OCI-LY7 (cell line): ENCODE measurements around the gene DGKQ. TPM values are rescaled to one million over a fixed set of nuclear protein-coding genes. Genes with fewer than 3 reads are reported as not detected.
A peak's percentile ranks its signal among the peaks of the same experiment; 100 is the strongest.

Experiments
- BruUV-seq: library from RNA; stranded (reverse); fragments of 400-500 nt; replicated peaks from 2 replicates; lab custom pipeline; 2021; lab: Mats Ljungman, UMichigan
- CTCF ChIA-PET: fragments of 300-600 bp; sonication (Branson Sonifier 250); formaldehyde crosslinking; loops from one replicate; lab custom pipeline; 2022; ENCODE audit warnings: antibody characterized with exemption; ENCODE audit not compliant: unreplicated experiment; lab: Charles Lee
- POLR2A ChIA-PET: fragments of 300-600 bp; sonication (Branson Sonifier 250); formaldehyde crosslinking; loops from one replicate; lab custom pipeline; 2022; ENCODE audit warnings: antibody characterized with exemption; lab: Charles Lee
- DNase-seq: peaks from one replicate; pipeline ENCODE4 v3.0.0-alpha.2; 2015; ENCODE audit warnings: low spot score
- H2AFZ ChIP-seq: fragments of 200-600 bp; sonication (generic), shearing (Covaris generic); 2 replicates; pipeline ENCODE4 v1.6.1; 2014; ENCODE audit warnings: mild to moderate bottlenecking, antibody characterized with exemption, low read length, moderate library complexity
- H3K27ac ChIP-seq: fragments of 200-600 bp; sonication (generic); 2 replicates; pipeline ENCODE4 v1.5.1; 2014; ENCODE audit warnings: mixed run types, low read depth, mild to moderate bottlenecking, moderate library complexity, low read length, inconsistent platforms; ENCODE audit not compliant: poor library complexity, severe bottlenecking
- H3K36me3 ChIP-seq: fragments of 200-600 bp; sonication (generic); 2 replicates; pipeline ENCODE4 v1.6.1; 2014; ENCODE audit warnings: mild to moderate bottlenecking, antibody characterized with exemption, low read length, moderate library complexity, mixed read lengths; ENCODE audit not compliant: insufficient read depth
- H3K4me1 ChIP-seq: fragments of 200-600 bp; sonication (generic); 2 replicates; pipeline ENCODE4 v1.5.1; 2014; ENCODE audit warnings: mild to moderate bottlenecking, low read length; ENCODE audit not compliant: insufficient read depth, poor library complexity, severe bottlenecking
- H3K4me2 ChIP-seq: fragments of 200-600 bp; sonication (generic); 2 replicates; pipeline ENCODE4 v1.6.1; 2014; ENCODE audit warnings: mild to moderate bottlenecking, low read length
- H3K4me3 ChIP-seq: fragments of 200-600 bp; sonication (generic); 2 replicates; pipeline ENCODE4 v1.5.1; 2014; ENCODE audit warnings: mild to moderate bottlenecking, low read depth, low read length; ENCODE audit not compliant: poor library complexity, severe bottlenecking
- H3K79me2 ChIP-seq: fragments of 200-600 bp; sonication (generic); 2 replicates; pipeline ENCODE4 v1.6.1; 2016; ENCODE audit warnings: low read depth, mild to moderate bottlenecking, low read length, moderate library complexity, mixed read lengths; ENCODE audit not compliant: insufficient read depth
- H3K9me2 ChIP-seq: fragments of 200-600 bp; sonication (generic); 2 replicates; pipeline ENCODE4 v1.6.1; 2016; ENCODE audit warnings: mild to moderate bottlenecking, low read length, mixed read lengths; ENCODE audit not compliant: insufficient read depth
- H3K9me3 ChIP-seq: fragments of 200-600 bp; sonication (generic); 2 replicates; pipeline ENCODE4 v1.6.1; 2014; ENCODE audit warnings: mild to moderate bottlenecking, mixed run types, low read length, mixed read lengths
- H4K20me1 ChIP-seq: fragments of 200-600 bp; sonication (generic); 2 replicates; pipeline ENCODE4 v1.6.1; 2014; ENCODE audit warnings: mild to moderate bottlenecking, antibody characterized with exemption, low read length, moderate library complexity, mixed read lengths; ENCODE audit not compliant: insufficient read depth
- EZH2phosphoT487 ChIP-seq: fragments of 200-600 bp; sonication (generic); IDR thresholded peaks from 2 replicates; pipeline ENCODE4 v1.6.1; 2018; ENCODE audit warnings: low read depth, borderline replicate concordance, mild to moderate bottlenecking, mixed run types, antibody characterized with exemption, low read length, moderate library complexity, mixed read lengths
- intact Hi-C: fragments of 100-400 bp; cut with micrococcal nuclease; formaldehyde crosslinking; loops from one replicate; pipeline ENCODE4 v1.10.0; 2022; ENCODE audit not compliant: unreplicated experiment
- total RNA-seq, 2 experiments: library from RNA; depleted of rRNA in 1 of 2; stranded (reverse); fragments of >200 nt in 1 of 2; shearing (Covaris generic) in 1 of 2; gene quantifications; 2 replicates each; pipeline ENCODE4 v1.2.3, GENCODE V29; 2014 to 2022
- TF ChIP-seq, protein P1 (sequence below): fragments of 200-600 bp; sonication (generic); conservative IDR thresholded peaks from 2 replicates; pipeline ENCODE4 v1.5.1; 2014; ENCODE audit warnings: mild to moderate bottlenecking, antibody characterized with exemption, low read length, moderate library complexity, mixed read lengths

DGKQ gene
- total RNA-seq, 2 experiments from 2014 or later, result 11.3 to 15.2 TPM

DNA sequence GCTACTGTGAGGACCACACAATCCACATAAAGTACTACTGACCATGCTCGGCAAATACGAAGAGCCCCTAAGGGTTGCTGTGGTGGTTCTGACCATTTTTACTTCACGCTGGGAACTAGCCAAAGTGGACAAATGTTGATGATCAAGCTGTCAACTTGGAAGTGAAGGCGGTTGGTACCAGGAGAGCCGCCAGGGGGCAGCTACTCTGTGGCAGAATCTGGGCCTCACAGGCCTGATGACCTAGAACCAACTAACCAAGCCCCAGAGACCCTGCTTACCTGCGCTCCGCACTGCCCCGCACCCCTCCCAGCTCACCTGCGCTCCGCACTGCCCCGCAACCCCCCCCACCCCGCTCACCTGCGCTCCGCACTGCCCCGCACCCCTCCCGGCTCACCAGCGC, 46.8 kb downstream of the DGKQ start:
- peaks cover 68% of the 10 kb centered on the region for H3K4me1 ChIP-seq
- peaks cover 6% of the 10 kb centered on the region; the same call in 1 of the 2 replicates for H3K36me3 ChIP-seq
- no peaks in the 10 kb centered on the region for H3K9me3 ChIP-seq
- no peak overlapping the region for H2AFZ ChIP-seq
- no peak overlapping the region for H3K27ac ChIP-seq
- peak; percentile 59 for DNase-seq
- H4K20me1 ChIP-seq, result peaks cover 20% of the 10 kb centered on the region
- H3K79me2 ChIP-seq, result peaks cover 79% of the 10 kb centered on the region
- TF ChIP-seq EZH2phosphoT487, result no peak
- TF ChIP-seq, protein P1, sequence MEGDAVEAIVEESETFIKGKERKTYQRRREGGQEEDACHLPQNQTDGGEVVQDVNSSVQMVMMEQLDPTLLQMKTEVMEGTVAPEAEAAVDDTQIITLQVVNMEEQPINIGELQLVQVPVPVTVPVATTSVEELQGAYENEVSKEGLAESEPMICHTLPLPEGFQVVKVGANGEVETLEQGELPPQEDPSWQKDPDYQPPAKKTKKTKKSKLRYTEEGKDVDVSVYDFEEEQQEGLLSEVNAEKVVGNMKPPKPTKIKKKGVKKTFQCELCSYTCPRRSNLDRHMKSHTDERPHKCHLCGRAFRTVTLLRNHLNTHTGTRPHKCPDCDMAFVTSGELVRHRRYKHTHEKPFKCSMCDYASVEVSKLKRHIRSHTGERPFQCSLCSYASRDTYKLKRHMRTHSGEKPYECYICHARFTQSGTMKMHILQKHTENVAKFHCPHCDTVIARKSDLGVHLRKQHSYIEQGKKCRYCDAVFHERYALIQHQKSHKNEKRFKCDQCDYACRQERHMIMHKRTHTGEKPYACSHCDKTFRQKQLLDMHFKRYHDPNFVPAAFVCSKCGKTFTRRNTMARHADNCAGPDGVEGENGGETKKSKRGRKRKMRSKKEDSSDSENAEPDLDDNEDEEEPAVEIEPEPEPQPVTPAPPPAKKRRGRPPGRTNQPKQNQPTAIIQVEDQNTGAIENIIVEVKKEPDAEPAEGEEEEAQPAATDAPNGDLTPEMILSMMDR, result peak; percentile 76
- ChIA-PET POLR2A (no interaction called here), CTCF (no interaction called here)
- H3K4me3 ChIP-seq, result no peak overlapping the region
- no peak overlapping the region for H3K4me2 ChIP-seq
- BruUV-seq, result no TSS peak
- intact Hi-C loops, result no loop called here
- no peaks in the 10 kb centered on the region for H3K9me2 ChIP-seq

DNA sequence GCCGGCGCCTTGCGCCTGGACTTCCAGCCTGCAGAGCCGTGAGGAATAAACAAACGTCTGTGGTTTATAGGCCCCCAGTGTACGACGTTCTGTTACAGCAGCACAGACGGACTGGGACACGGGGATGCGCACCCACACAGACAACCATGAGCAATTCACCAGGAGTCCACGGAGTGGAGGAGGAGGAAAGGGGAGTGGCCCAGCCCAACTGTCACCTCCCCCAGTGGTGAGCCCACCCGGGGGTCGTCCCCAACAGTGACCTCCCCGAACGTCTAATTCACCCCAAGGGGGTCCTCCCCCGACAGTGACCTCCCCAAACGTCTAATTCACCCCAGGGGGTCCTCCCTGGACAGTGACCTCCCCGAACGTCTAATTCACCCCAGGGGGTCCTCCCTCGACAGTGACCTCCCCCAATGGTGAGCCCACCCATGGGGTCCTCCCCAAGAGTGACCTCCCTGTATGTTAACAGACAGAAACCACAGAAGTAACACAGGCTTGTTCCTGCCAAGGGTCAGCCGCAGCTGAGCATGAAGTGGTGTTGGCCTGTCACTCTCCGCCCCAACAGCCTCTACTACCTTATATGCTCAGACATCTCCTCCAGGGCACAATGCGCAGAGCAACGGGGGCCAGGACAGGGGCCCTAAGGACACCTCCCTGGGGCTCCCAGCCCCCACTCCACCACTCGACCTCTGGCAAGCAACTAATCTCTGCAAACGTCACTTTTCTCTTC, 47.4 kb downstream of the DGKQ start:
- no TSS peak for BruUV-seq
- Histone ChIP-seq H3K27ac (peak overlapping the region; percentile 90), H3K4me1 (peaks cover 70% of the 10 kb centered on the region), H3K79me2 (peaks cover 79% of the 10 kb centered on the region), H3K9me2 (no peaks in the 10 kb centered on the region), H3K4me2 (peak overlapping the region; percentile 85; the same call in 1 of the 2 replicates), H2AFZ (no peak overlapping the region), H3K9me3 (no peaks in the 10 kb centered on the region), H4K20me1 (peaks cover 16% of the 10 kb centered on the region), H3K4me3 (no peak overlapping the region), H3K36me3 (peaks cover 12% of the 10 kb centered on the region)
- TF ChIP-seq, protein P1, result no peak
- no peak for TF ChIP-seq EZH2phosphoT487
- ChIA-PET POLR2A (no interaction called here), CTCF (no interaction called here)
- no peak for DNase-seq
- intact Hi-C loops, result no loop called here

DNA sequence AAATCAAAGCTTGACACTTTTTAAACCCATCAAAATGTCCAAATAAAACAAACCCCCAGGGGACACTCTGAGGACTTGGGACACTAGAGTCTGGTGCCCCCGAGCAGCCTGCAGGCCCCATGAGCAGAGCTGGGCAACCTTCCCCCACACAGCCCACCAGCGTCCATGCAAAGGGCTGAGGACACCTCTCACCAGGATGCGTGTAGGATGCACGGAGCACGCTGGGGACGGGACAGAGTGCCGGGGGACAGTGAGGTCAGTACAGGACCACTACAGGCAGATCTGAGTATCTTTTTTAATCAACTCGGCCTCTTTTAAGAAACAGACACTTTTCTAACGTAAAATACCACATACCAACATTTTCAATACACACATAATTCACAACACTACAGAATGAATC, 48.2 kb downstream of the DGKQ start:
- Histone ChIP-seq H3K4me3 (peak overlapping the region; percentile 32), H3K4me1 (peaks cover 65% of the 10 kb centered on the region), H3K9me2 (no peaks in the 10 kb centered on the region), H3K4me2 (peak overlapping the region; percentile 85), H3K9me3 (no peaks in the 10 kb centered on the region), H4K20me1 (peaks cover 8% of the 10 kb centered on the region), H3K79me2 (peaks cover 79% of the 10 kb centered on the region), H2AFZ (no peak overlapping the region), H3K27ac (peak overlapping the region; percentile 90), H3K36me3 (peaks cover 16% of the 10 kb centered on the region)
- no peak for TF ChIP-seq EZH2phosphoT487
- TF ChIP-seq, protein P1, result no peak
- intact Hi-C loops, result no loop called here
- CTCF ChIA-PET, result no interaction called here
- no TSS peak for BruUV-seq
- POLR2A ChIA-PET, result no interaction called here
- no peak for DNase-seq
